NCI-H524 treated with DMSO at 0.1 percent for 48 hours (cell line): ENCODE results near the gene NYAP1.
"Not testable (repeated sequence)": the region's sequence is repeated elsewhere in the genome, so short reads cannot be mapped to it uniquely, and the experiment has no call there.

Source experiments
- DNase-seq: peaks from one replicate; lab custom pipeline; 2025; lab: John Stamatoyannopoulos, UW

The NYAP1 gene

GRCh38 chr7:100483722-100484672 is at the start of gene NYAP1:
Gene NYAP1, plus strand, starts transcription at chr7:100483927. Its CDS starts 1,385 bp downstream, at chr7:100485312.
- DNase-seq, result no peak

GRCh38 chr7:100434297-100435144 is 49.2 kb upstream of the NYAP1 start:
- DNase-seq, result no peak

- no peak for DNase-seq
Measured at GRCh38 chr7:100435401-100436304, 48.1 kb upstream of the NYAP1 start.

- no peak for DNase-seq
Measured at GRCh38 chr7:100437150-100438100, 46.3 kb upstream of the NYAP1 start.

- no peak for DNase-seq
Measured at GRCh38 chr7:100438172-100438571, 45.6 kb upstream of the NYAP1 start.

GRCh38 chr7:100438731-100439130 is 45.0 kb upstream of the NYAP1 start:
- DNase-seq, result not testable (repeated sequence)

GRCh38 chr7:100439244-100439643 is 44.5 kb upstream of the NYAP1 start:
- not testable (repeated sequence) for DNase-seq

- no peak for DNase-seq
Measured at GRCh38 chr7:100441641-100442535, 41.8 kb upstream of the NYAP1 start.

- DNase-seq, result no peak
Measured at GRCh38 chr7:100443096-100443840, 40.5 kb upstream of the NYAP1 start.

GRCh38 chr7:100444311-100445278 is 39.1 kb upstream of the NYAP1 start:
- DNase-seq, result no peak

GRCh38 chr7:100446040-100446439 is 37.7 kb upstream of the NYAP1 start:
- DNase-seq, result no peak

GRCh38 chr7:100447363-100447762 is 36.4 kb upstream of the NYAP1 start:
- DNase-seq, result not testable (repeated sequence)

GRCh38 chr7:100449190-100449795 is 34.4 kb upstream of the NYAP1 start:
- no peak for DNase-seq

GRCh38 chr7:100452513-100452912 is 31.2 kb upstream of the NYAP1 start:
- DNase-seq, result no peak

GRCh38 chr7:100453854-100454253 is 29.9 kb upstream of the NYAP1 start:
- DNase-seq, result not testable (repeated sequence)

GRCh38 chr7:100455206-100455605 is 28.5 kb upstream of the NYAP1 start:
- DNase-seq, result no peak

- DNase-seq, result no peak
Measured at GRCh38 chr7:100456562-100456961, 27.2 kb upstream of the NYAP1 start.
